ENCODE data around the gene ENPEP. TPM values are rescaled to one million over a fixed set of nuclear protein-coding genes. Genes with fewer than 3 reads are reported as not detected.
"Not testable (repeated sequence)": the region's sequence is repeated elsewhere in the genome, so short reads cannot be mapped to it uniquely, and the experiment has no call there.

ENPEP gene
- total and polyA plus RNA-seq, 3 experiments from 2014 or later = not detected

GRCh38 chr4:110576696-110577095 lies 100.7 kb downstream of the ENPEP start:
- H3K27me3 Mint-ChIP-seq; H3K36me3 Mint-ChIP-seq; H3K9me3 ChIP-seq (ENCODE audit: low read length); CTCF ChIA-PET; H3K27ac ChIP-seq (ENCODE audit: low read depth, low read length); H3K4me1 ChIP-seq (ENCODE audit: insufficient read depth, low read length); POLR2A ChIA-PET; H3K27ac Mint-ChIP-seq; H3K4me1 Mint-ChIP-seq; DNase-seq; H3K36me3 ChIP-seq (ENCODE audit: insufficient read depth, low read length); H3K9me3 Mint-ChIP-seq; H3K4me3 ChIP-seq (ENCODE audit: low read length); H3K27me3 ChIP-seq (ENCODE audit: insufficient read depth, low read length, poor library complexity, severe bottlenecking); H3K4me3 Mint-ChIP-seq: not testable (repeated sequence)

GRCh38 chr4:110586131-110586850 lies 110.3 kb downstream of the ENPEP start:
- Histone ChIP-seq H3K27ac (ENCODE audit: low read depth, low read length) (no peak overlapping the region), H3K4me3 (ENCODE audit: low read length) (no peak overlapping the region), H3K27me3 (ENCODE audit: insufficient read depth, low read length, poor library complexity, severe bottlenecking) (no peaks in the 10 kb centered on the region), H3K4me1 (ENCODE audit: insufficient read depth, low read length) (no peaks in the 10 kb centered on the region), H3K9me3 (ENCODE audit: low read length) (no peaks in the 10 kb centered on the region), H3K36me3 (ENCODE audit: insufficient read depth, low read length) (no peaks in the 10 kb centered on the region)
- POLR2A ChIA-PET = no interaction called here
- Mint-ChIP-seq H3K36me3 (no peaks in the 10 kb centered on the region), H3K4me1 (no peaks in the 10 kb centered on the region), H3K27ac (no peak overlapping the region), H3K27me3 (peaks cover 6 to 9% of the 10 kb centered on the region in 2 donors), H3K9me3 (peaks cover 0 to 5% (median 0%) of the 10 kb centered on the region in 5 donors), H3K4me3 (no peak overlapping the region)
- CTCF ChIA-PET = no interaction called here
- DNase-seq = no peak

- no peak overlapping the region for H3K27ac ChIP-seq (ENCODE audit: low read depth, low read length)
- H3K27ac Mint-ChIP-seq = no peak overlapping the region
- H3K4me3 Mint-ChIP-seq = no peak overlapping the region
- no peak for DNase-seq
- ChIA-PET POLR2A (no interaction called here), CTCF (no interaction called here)
- H3K4me1 Mint-ChIP-seq = no peaks in the 10 kb centered on the region
- H3K9me3 ChIP-seq (ENCODE audit: low read length) = no peaks in the 10 kb centered on the region
- peaks cover 0 to 2% (median 0%) of the 10 kb centered on the region in 5 donors for H3K9me3 Mint-ChIP-seq
- no peaks in the 10 kb centered on the region for H3K4me1 ChIP-seq (ENCODE audit: insufficient read depth, low read length)
- H3K36me3 ChIP-seq (ENCODE audit: insufficient read depth, low read length) = no peaks in the 10 kb centered on the region
- no peak overlapping the region for H3K4me3 ChIP-seq (ENCODE audit: low read length)
- H3K36me3 Mint-ChIP-seq = no peaks in the 10 kb centered on the region
- H3K27me3 ChIP-seq (ENCODE audit: insufficient read depth, low read length, poor library complexity, severe bottlenecking) = no peaks in the 10 kb centered on the region
- H3K27me3 Mint-ChIP-seq = peaks cover 4 to 5% of the 10 kb centered on the region in 2 donors
Measured at GRCh38 chr4:110587666-110588285, 111.8 kb downstream of the ENPEP start.

- Mint-ChIP-seq H3K27me3 (peaks cover 0 to 4% of the 10 kb centered on the region in 2 donors), H3K36me3 (no peaks in the 10 kb centered on the region), H3K9me3 (peaks cover 0 to 2% (median 0%) of the 10 kb centered on the region in 5 donors), H3K4me3 (no peak overlapping the region), H3K27ac (no peak overlapping the region), H3K4me1 (no peaks in the 10 kb centered on the region)
- ChIA-PET CTCF (no interaction called here), POLR2A (no interaction called here)
- Histone ChIP-seq H3K4me3 (ENCODE audit: low read length) (no peak overlapping the region), H3K9me3 (ENCODE audit: low read length) (no peaks in the 10 kb centered on the region), H3K4me1 (ENCODE audit: insufficient read depth, low read length) (no peaks in the 10 kb centered on the region), H3K27ac (ENCODE audit: low read depth, low read length) (no peak overlapping the region), H3K36me3 (ENCODE audit: insufficient read depth, low read length) (no peaks in the 10 kb centered on the region), H3K27me3 (ENCODE audit: insufficient read depth, low read length, poor library complexity, severe bottlenecking) (no peaks in the 10 kb centered on the region)
- DNase-seq = no peak
Measured at GRCh38 chr4:110589297-110589696, 113.3 kb downstream of the ENPEP start.

GRCh38 chr4:110595583-110595982 lies 119.6 kb downstream of the ENPEP start:
- CTCF ChIA-PET = no interaction called here
- H3K9me3 Mint-ChIP-seq = peaks cover 0 to 11% (median 7%) of the 10 kb centered on the region in 5 donors
- H3K27me3 ChIP-seq (ENCODE audit: insufficient read depth, low read length, poor library complexity, severe bottlenecking) = no peaks in the 10 kb centered on the region
- H3K4me1 ChIP-seq (ENCODE audit: insufficient read depth, low read length) = no peaks in the 10 kb centered on the region
- no peak overlapping the region for H3K27ac ChIP-seq (ENCODE audit: low read depth, low read length)
- no peaks in the 10 kb centered on the region for H3K4me1 Mint-ChIP-seq
- H3K36me3 Mint-ChIP-seq = no peaks in the 10 kb centered on the region
- H3K27me3 Mint-ChIP-seq = peaks cover 6% of the 10 kb centered on the region in 2 donors
- no peaks in the 10 kb centered on the region for H3K9me3 ChIP-seq (ENCODE audit: low read length)
- H3K27ac Mint-ChIP-seq = no peak overlapping the region
- no peak overlapping the region for H3K4me3 ChIP-seq (ENCODE audit: low read length)
- POLR2A ChIA-PET = no interaction called here
- H3K36me3 ChIP-seq (ENCODE audit: insufficient read depth, low read length) = no peaks in the 10 kb centered on the region
- no peak overlapping the region for H3K4me3 Mint-ChIP-seq
- no peak for DNase-seq

- Mint-ChIP-seq H3K4me3 (no peak overlapping the region), H3K27me3 (peaks cover 4 to 6% of the 10 kb centered on the region in 2 donors), H3K27ac (no peak overlapping the region), H3K36me3 (no peaks in the 10 kb centered on the region), H3K4me1 (no peaks in the 10 kb centered on the region), H3K9me3 (peaks cover 0 to 11% (median 7%) of the 10 kb centered on the region in 5 donors)
- Histone ChIP-seq H3K27ac (ENCODE audit: low read depth, low read length) (no peak overlapping the region), H3K4me3 (ENCODE audit: low read length) (no peak overlapping the region), H3K9me3 (ENCODE audit: low read length) (no peaks in the 10 kb centered on the region), H3K36me3 (ENCODE audit: insufficient read depth, low read length) (no peaks in the 10 kb centered on the region), H3K27me3 (ENCODE audit: insufficient read depth, low read length, poor library complexity, severe bottlenecking) (no peaks in the 10 kb centered on the region), H3K4me1 (ENCODE audit: insufficient read depth, low read length) (no peaks in the 10 kb centered on the region)
- ChIA-PET CTCF (no interaction called here), POLR2A (no interaction called here)
- no peak for DNase-seq
Measured at GRCh38 chr4:110596431-110596830, 120.5 kb downstream of the ENPEP start.

GRCh38 chr4:110597582-110597981 lies 121.6 kb downstream of the ENPEP start:
- H3K36me3 ChIP-seq (ENCODE audit: insufficient read depth, low read length) = no peaks in the 10 kb centered on the region
- H3K27ac ChIP-seq (ENCODE audit: low read depth, low read length) = no peak overlapping the region
- Mint-ChIP-seq H3K9me3 (peaks cover 0 to 11% (median 9%) of the 10 kb centered on the region in 5 donors), H3K27ac (no peak overlapping the region), H3K4me3 (no peak overlapping the region), H3K4me1 (no peaks in the 10 kb centered on the region), H3K27me3 (peaks cover 4 to 6% of the 10 kb centered on the region in 2 donors), H3K36me3 (no peaks in the 10 kb centered on the region)
- H3K9me3 ChIP-seq (ENCODE audit: low read length) = no peaks in the 10 kb centered on the region
- H3K4me3 ChIP-seq (ENCODE audit: low read length) = no peak overlapping the region
- ChIA-PET CTCF (no interaction called here), POLR2A (no interaction called here)
- no peaks in the 10 kb centered on the region for H3K4me1 ChIP-seq (ENCODE audit: insufficient read depth, low read length)
- no peak for DNase-seq
- H3K27me3 ChIP-seq (ENCODE audit: insufficient read depth, low read length, poor library complexity, severe bottlenecking) = no peaks in the 10 kb centered on the region

- no peaks in the 10 kb centered on the region for H3K36me3 ChIP-seq (ENCODE audit: insufficient read depth, low read length)
- H3K27me3 ChIP-seq (ENCODE audit: insufficient read depth, low read length, poor library complexity, severe bottlenecking) = no peaks in the 10 kb centered on the region
- H3K9me3 ChIP-seq (ENCODE audit: low read length) = no peaks in the 10 kb centered on the region
- no peak for DNase-seq
- ChIA-PET POLR2A (no interaction called here), CTCF (no interaction called here)
- H3K4me3 ChIP-seq (ENCODE audit: low read length) = no peak overlapping the region
- H3K27ac Mint-ChIP-seq = no peak overlapping the region
- no peaks in the 10 kb centered on the region for H3K4me1 ChIP-seq (ENCODE audit: insufficient read depth, low read length)
- no peak overlapping the region for H3K4me3 Mint-ChIP-seq
- no peaks in the 10 kb centered on the region for H3K36me3 Mint-ChIP-seq
- peaks cover 0 to 5% (median 3%) of the 10 kb centered on the region in 5 donors for H3K9me3 Mint-ChIP-seq
- peaks cover 8 to 14% of the 10 kb centered on the region in 2 donors for H3K27me3 Mint-ChIP-seq
- no peaks in the 10 kb centered on the region for H3K4me1 Mint-ChIP-seq
- no peak overlapping the region for H3K27ac ChIP-seq (ENCODE audit: low read depth, low read length)
Measured at GRCh38 chr4:110602061-110602460, 126.1 kb downstream of the ENPEP start.
